GM13977 (cell line): ENCODE data around the gene GPR142.

Experiments used
- DNase-seq: peaks from one replicate; pipeline ENCODE4 v3.0.0; 2012; ENCODE audit warnings: low spot score
- in situ Hi-C: fragments of 300-500 bp; cut with MboI; formaldehyde crosslinking; loops from one replicate; pipeline ENCODE4 v1.12.0; 2022; ENCODE audit warnings: low sequenced_read_pairs, low pct_unique_long_range_greater_than_20kb, mixed read lengths, inconsistent platforms; ENCODE audit not compliant: unreplicated experiment
- TF ChIP-seq, protein P1 (sequence below): IDR thresholded peaks from 2 replicates; pipeline ENCODE4 v1.5.1; 2012; ENCODE audit warnings: mild to moderate bottlenecking, control low read depth; ENCODE audit not compliant: insufficient read depth; ENCODE audit errors: extremely low read depth, missing control alignments

The GPR142 gene

DNA sequence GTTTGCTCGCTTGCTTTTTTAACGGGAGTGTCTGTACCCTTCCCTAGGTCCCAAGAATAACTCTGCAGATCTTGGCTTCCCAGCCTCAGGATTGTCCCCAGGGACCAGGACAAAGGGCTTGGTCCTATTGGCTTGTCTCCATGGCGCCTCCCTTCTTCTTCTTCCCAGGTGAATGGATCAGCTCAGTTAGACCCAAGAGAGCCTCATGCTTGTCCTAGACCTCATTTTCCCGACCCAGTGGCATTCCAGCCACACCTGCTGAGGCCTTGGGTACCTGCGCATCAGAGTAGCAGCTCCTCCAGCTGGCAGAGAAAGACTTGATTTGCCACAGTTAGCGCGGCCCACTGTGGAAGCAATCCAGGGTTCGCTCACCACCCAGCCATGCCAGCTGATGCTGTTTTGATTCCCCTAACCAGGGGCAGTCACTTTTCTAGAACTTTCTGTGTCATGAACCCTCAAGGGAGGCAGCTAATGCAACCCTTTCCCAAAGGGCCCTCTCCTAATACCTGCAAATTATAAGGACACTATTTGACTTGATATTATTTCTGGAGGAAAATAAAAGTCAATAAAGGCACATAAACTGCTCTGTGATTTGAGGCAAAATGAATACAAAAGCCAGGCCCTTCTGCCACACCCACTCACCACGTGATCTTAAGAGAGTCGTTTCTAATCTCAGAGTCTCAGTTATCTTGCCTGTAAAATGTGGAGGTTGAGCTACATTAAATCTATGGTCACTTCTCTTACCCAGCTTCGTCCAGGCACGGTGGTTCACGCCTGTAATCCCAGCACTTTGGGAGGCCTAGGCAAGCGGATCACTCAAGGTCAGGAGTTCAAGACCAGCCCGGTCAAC, 13.9 kb downstream of the GPR142 start:
- in situ Hi-C loops, result no loop called here

DNA sequence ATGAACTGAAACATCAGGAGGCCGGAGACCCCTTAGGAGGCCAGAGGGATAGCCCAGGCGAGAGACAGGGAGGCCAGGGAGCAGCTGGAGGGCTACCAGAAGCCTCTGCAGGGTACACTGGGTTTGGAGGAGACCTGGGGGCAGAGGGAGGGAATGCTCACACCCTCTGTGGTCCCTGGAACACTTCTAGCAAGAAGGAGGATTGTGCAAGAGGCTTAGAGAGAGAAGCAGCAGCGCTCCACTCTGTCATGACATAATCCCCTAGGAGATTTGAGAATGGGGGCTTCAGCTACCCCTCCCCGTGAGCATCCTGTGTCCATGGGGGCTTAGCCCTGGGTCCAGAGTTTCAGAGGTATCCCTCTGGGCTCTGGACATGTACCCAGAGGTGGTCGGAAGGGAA, 15.8 kb downstream of the GPR142 start:
- no peak for DNase-seq
- TF ChIP-seq, protein P1, sequence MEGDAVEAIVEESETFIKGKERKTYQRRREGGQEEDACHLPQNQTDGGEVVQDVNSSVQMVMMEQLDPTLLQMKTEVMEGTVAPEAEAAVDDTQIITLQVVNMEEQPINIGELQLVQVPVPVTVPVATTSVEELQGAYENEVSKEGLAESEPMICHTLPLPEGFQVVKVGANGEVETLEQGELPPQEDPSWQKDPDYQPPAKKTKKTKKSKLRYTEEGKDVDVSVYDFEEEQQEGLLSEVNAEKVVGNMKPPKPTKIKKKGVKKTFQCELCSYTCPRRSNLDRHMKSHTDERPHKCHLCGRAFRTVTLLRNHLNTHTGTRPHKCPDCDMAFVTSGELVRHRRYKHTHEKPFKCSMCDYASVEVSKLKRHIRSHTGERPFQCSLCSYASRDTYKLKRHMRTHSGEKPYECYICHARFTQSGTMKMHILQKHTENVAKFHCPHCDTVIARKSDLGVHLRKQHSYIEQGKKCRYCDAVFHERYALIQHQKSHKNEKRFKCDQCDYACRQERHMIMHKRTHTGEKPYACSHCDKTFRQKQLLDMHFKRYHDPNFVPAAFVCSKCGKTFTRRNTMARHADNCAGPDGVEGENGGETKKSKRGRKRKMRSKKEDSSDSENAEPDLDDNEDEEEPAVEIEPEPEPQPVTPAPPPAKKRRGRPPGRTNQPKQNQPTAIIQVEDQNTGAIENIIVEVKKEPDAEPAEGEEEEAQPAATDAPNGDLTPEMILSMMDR, result no peak
- in situ Hi-C loops, result no loop called here

More for the DNA sequence above, 13.9 kb downstream of the GPR142 start:
- TF ChIP-seq, protein P1, result no peak
- no peak for DNase-seq

DNA sequence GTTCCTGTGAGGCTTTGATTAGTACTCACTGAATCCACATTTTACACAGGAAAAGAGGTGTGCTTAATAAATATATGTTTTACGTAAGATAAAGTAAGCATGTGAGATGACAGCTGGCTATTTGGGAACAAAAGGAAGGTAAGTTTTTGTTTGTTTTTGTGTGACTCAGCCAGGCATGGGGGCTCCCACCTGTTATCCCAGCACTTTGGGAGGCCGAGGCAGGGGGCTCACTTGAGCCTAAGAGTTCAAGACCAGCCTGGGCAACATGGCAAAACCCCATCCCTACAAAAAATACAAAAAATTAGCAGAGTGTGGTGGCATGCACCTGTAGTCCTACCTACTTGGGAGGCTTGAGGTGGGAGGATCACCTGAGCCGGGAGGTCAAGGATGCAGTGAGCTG, 17.9 kb downstream of the GPR142 start:
- in situ Hi-C loops, result no loop called here
- TF ChIP-seq, protein P1, result no peak
- DNase-seq, result no peak

DNA sequence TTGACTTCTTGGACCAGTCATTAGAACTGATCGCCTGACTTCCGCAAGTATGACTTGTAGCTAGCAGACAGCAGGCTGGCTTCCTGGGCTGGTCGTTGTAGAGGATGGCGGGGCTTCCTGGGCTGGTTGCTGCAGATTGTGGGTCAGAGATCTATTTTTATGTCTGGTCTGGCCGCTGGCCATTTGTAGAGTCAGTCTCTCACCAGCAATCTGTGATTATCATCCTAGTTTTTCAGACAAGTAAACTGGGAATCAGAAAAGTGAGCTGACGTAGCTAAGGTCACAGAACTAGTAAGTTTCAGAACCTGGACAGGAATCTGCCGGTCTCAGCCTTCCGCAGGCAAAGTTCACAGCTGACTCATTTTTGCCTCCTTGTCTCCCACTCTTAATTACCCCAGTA, 19.1 kb downstream of the GPR142 start:
- TF ChIP-seq, protein P1, result no peak
- in situ Hi-C loops, result no loop called here
- DNase-seq, result no peak

DNA sequence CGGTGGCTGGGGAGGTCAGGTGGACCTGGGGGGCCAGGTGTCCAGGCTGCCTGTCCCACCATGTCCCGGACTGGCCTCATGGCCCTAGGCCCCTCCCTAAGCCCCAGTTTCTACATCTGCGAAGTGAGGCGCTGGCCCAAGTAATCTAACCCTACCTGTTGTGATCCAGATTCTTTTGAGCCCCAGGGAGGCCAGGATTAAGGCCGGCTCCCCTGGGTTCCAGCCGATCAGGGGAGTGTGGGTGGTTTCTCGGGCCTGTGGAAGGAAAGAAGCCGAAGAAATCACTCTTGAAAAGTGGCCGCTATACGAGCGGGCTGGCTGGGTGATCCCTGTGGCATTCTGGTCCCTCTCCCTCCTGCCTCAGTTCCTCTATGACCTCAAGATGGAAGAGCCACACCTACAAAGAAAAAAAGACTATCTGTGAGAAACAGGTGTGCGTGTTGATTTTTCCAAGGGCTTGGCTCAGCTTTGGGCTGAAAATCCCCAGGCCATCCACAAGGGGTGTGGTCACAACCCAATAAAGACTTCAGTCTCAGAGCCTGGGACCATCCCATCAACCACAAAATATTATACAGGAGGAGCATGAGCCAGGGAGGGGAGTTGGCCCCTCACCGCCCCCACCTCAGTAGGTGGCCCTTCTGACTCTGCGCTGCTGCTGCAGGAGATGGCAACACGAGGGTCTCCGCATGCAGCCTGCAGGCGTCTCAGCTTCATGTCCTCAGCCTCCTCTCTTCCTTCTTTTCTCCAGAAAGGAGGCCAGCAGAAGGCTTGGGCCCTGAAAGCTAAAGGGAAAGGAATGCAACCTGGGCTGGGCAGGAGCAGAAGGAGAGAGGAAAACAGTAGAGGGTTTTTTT, 20.3 kb downstream of the GPR142 start:
- TF ChIP-seq, protein P1, result no peak
- no peak for DNase-seq
- in situ Hi-C loops, result no loop called here

DNA sequence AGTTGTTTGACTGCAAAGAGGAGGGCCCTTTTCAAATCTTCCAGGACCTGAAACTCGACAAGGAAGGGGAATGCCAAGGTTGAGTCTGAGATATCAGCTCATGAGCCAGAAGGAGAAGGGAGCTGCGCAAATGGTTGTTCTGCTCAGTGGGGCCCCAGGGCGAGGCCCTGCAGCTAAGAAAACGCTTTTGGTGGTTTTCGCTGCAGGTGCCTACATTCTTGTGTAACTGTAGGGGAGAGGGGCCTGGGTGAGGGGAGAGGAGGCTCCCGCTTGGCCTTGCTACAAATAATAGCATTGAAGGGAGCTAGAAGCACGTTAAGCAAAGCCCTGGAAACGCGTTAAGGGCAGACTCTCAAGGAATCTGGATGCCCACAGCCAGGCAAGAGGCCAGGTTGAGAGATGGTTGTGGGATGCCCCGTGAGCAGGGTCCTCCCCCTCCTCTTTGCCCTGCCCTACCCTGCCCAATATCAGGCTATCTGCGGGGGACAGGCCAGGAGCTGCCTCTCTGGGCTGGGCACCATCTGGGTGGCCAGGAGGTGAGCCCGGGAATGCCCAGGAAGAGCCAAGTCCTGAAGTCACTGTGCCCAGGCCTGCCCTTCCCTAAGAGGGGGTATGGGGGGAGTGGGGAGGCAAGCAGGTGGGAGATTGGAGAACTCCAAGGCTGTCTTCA, 21.9 kb downstream of the GPR142 start:
- TF ChIP-seq, protein P1, result no peak
- DNase-seq, result no peak
- in situ Hi-C loops, result no loop called here
